Activated naive CD8-positive, alpha-beta T cell treated with anti-CD3 and anti-CD28 coated beads, Interleukin-2, amount 10 ng/mL, durations not matched to agents 7 days and 5 days (primary cell): ENCODE data around the gene INPPL1. TPM values are rescaled to one million over a fixed set of nuclear protein-coding genes. Genes with fewer than 3 reads are reported as not detected.
"Not testable (repeated sequence)": the region's sequence is repeated elsewhere in the genome, so short reads cannot be mapped to it uniquely, and the experiment has no call there.

Experiments used
- ATAC-seq: fragments of 150-1000 bp; cut with Tn5 transposase; one replicate; pipeline ENCODE4 v1.10.0; 2021; ENCODE audit warnings: low read depth, moderate library complexity
- POLR2A ChIA-PET: fragments of 350-600 bp; sonication (Branson Sonifier 250); formaldehyde crosslinking; loops from one replicate; lab custom pipeline; 2021; ENCODE audit warnings: antibody characterized with exemption; lab: Charles Lee
- DNase-seq: peaks from one replicate; pipeline ENCODE4 v3.0.0; 2021
- H3K27ac Mint-ChIP-seq: one replicate; pipeline ENCODE4 v1.8.0; 2022; ENCODE audit warnings: mild to moderate bottlenecking, mixed read lengths
- H3K27me3 Mint-ChIP-seq: one replicate; pipeline ENCODE4 v1.8.0; 2022; ENCODE audit warnings: mild to moderate bottlenecking, moderate library complexity, mixed read lengths
- H3K36me3 Mint-ChIP-seq: one replicate; pipeline ENCODE4 v1.8.0; 2021; ENCODE audit warnings: mild to moderate bottlenecking, mixed read lengths
- H3K4me1 Mint-ChIP-seq: one replicate; pipeline ENCODE4 v1.8.0; 2021; ENCODE audit warnings: mixed read lengths
- H3K4me3 Mint-ChIP-seq: one replicate; pipeline ENCODE4 v1.8.0; 2022; ENCODE audit warnings: mild to moderate bottlenecking, moderate library complexity, mixed read lengths
- H3K9me3 Mint-ChIP-seq: one replicate; pipeline ENCODE4 v1.8.0; 2021; ENCODE audit warnings: mixed read lengths
- total RNA-seq, 2 experiments: library from RNA; stranded (reverse); gene quantifications; one replicate each; pipeline ENCODE4 v1.2.3, GENCODE V29; 2021

Gene INPPL1
- total RNA-seq, 2 experiments from 2014 or later: 166 to 171 TPM

DNA sequence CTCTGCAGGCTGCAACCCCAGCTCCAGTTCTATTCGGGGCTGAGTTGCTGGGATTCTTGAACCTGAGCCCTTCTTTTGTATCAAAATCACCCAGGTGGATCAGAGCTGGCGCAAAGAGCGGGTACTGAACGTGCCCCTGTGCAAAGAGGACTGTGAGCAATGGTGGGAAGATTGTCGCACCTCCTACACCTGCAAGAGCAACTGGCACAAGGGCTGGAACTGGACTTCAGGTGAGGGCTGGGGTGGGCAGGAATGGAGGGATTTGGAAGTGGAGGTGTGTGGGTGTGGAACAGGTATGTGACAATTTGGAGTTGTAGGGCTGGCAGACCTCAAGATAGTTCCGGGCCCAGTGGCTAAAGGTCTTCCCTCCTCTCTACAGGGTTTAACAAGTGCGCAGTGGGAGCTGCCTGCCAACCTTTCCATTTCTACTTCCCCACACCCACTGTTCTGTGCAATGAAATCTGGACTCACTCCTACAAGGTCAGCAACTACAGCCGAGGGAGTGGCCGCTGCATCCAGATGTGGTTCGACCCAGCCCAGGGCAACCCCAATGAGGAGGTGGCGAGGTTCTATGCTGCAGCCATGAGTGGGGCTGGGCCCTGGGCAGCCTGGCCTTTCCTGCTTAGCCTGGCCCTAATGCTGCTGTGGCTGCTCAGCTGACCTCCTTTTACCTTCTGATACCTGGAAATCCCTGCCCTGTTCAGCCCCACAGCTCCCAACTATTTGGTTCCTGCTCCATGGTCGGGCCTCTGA is 28.9 kb upstream of the INPPL1 start:
- H3K4me3 Mint-ChIP-seq: no peak overlapping the region
- DNase-seq (no peak), ATAC-seq (no peak)
- H3K27me3 Mint-ChIP-seq: peaks cover 2% of the 10 kb centered on the region
- H3K4me1 Mint-ChIP-seq: no peaks in the 10 kb centered on the region
- H3K9me3 Mint-ChIP-seq: no peaks in the 10 kb centered on the region
- POLR2A ChIA-PET: no interaction called here
- H3K36me3 Mint-ChIP-seq: no peaks in the 10 kb centered on the region
- no peak overlapping the region for H3K27ac Mint-ChIP-seq

GRCh38 chr11:72201445-72201844 is 23.1 kb upstream of the INPPL1 start:
- H3K27ac Mint-ChIP-seq, H3K9me3 Mint-ChIP-seq, ATAC-seq, H3K36me3 Mint-ChIP-seq, DNase-seq, H3K4me3 Mint-ChIP-seq, H3K27me3 Mint-ChIP-seq, POLR2A ChIA-PET, H3K4me1 Mint-ChIP-seq: not testable (repeated sequence)

DNA sequence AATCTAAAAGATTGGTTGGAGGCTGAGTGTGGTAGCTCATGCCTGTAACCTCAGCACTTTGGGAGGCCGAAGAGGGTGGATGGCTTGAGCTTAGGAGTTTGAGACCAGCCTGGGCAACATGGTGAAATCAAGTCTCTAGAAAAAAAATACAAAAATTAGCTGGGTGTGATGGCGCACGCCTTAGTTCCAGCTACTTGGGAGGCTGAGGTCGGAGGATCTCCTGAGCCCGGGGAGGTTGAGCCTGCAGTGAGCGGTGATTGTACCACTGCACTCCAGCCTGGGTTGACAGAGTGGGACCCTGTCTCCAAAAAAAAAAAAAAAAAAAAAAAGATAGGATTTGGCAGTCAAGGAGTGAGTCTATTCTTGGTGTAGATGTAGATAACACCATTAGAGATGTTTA is 22.0 kb upstream of the INPPL1 start:
- Mint-ChIP-seq H3K4me3 (no peak overlapping the region), H3K36me3 (no peaks in the 10 kb centered on the region), H3K4me1 (peaks cover 4% of the 10 kb centered on the region), H3K27ac (no peak overlapping the region), H3K9me3 (no peaks in the 10 kb centered on the region), H3K27me3 (peaks cover 8% of the 10 kb centered on the region)
- DNase-seq (no peak), ATAC-seq (no peak)
- POLR2A ChIA-PET: no interaction called here

- H3K4me3 Mint-ChIP-seq: no peak overlapping the region
- POLR2A ChIA-PET: no interaction called here
- ATAC-seq: no peak
- peaks cover 4% of the 10 kb centered on the region for H3K4me1 Mint-ChIP-seq
- DNase-seq: no peak
- no peak overlapping the region for H3K27ac Mint-ChIP-seq
- H3K27me3 Mint-ChIP-seq: peaks cover 8% of the 10 kb centered on the region
- no peaks in the 10 kb centered on the region for H3K36me3 Mint-ChIP-seq
- no peaks in the 10 kb centered on the region for H3K9me3 Mint-ChIP-seq
These were observed 21.4 kb upstream of the INPPL1 start for GRCh38 chr11:72203163-72203562.

GRCh38 chr11:72204886-72205285 is 19.7 kb upstream of the INPPL1 start:
- Mint-ChIP-seq H3K36me3 (peaks cover 2% of the 10 kb centered on the region), H3K27me3 (peaks cover 16% of the 10 kb centered on the region), H3K9me3 (peaks cover 7% of the 10 kb centered on the region), H3K27ac (no peak overlapping the region), H3K4me1 (peaks cover 4% of the 10 kb centered on the region), H3K4me3 (no peak overlapping the region)
- DNase-seq: no peak
- ATAC-seq: no peak
- POLR2A ChIA-PET: no interaction called here

DNA sequence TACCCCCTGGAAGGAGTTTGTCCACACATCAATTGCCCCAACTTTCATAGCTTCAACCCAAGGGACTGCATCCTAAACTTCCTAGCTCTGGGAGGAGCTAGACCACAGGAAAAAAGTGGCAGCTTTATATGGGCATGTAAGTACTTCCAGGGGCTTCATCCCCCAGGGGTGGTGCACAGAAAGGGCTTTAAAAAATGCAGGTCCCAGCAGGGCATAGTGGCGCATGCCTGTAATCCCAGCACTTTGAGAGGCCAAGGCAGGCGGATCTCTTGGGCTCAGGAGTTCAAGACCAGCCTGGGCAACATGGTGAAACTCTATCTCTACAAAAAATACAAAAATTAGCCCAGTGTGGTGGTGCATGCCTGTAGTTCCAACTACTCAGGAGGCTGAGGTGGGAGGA is 17.8 kb upstream of the INPPL1 start:
- POLR2A ChIA-PET: interaction anchor here (0.7 kb wide), 1 partner anchor 239 kb away, joined by 5 read pairs; no protein-coding TSS in a partner anchor
- not testable (repeated sequence) for H3K27ac Mint-ChIP-seq, ATAC-seq, H3K9me3 Mint-ChIP-seq, H3K4me1 Mint-ChIP-seq, DNase-seq, H3K4me3 Mint-ChIP-seq, H3K36me3 Mint-ChIP-seq
- peaks cover 27% of the 10 kb centered on the region for H3K27me3 Mint-ChIP-seq

DNA sequence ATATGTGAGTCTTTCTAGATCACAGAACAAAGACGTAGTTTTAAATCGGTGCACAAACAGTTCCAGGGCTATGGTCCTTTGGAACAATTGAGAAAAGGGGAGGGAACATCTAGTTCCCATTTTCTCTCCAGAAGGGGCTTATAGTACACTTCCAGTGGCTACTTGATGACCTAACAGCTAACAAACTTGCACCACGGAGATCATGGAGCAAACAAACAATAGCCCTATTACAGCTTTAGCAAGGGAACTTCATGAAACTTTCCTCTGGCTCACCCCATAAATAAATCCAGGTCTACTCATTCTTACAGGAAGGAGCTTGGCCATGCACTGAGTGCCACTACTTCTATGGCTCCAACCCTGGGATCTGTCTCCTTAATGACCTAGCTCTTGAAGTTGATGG is 16.3 kb upstream of the INPPL1 start:
- no peak for ATAC-seq
- H3K4me1 Mint-ChIP-seq: no peaks in the 10 kb centered on the region
- DNase-seq: no peak
- peaks cover 26% of the 10 kb centered on the region for H3K27me3 Mint-ChIP-seq
- peaks cover 3% of the 10 kb centered on the region for H3K36me3 Mint-ChIP-seq
- no peak overlapping the region for H3K27ac Mint-ChIP-seq
- H3K9me3 Mint-ChIP-seq: peaks cover 8% of the 10 kb centered on the region
- POLR2A ChIA-PET: interaction anchor here (0.8 kb wide), 1 partner anchor 15 kb away, joined by 3 read pairs; no protein-coding TSS in a partner anchor
- H3K4me3 Mint-ChIP-seq: no peak overlapping the region

GRCh38 chr11:72209101-72209500 is 15.5 kb upstream of the INPPL1 start:
- Mint-ChIP-seq H3K27me3 (peaks cover 33% of the 10 kb centered on the region), H3K9me3 (peaks cover 8% of the 10 kb centered on the region), H3K27ac (no peak overlapping the region), H3K4me3 (no peak overlapping the region), H3K36me3 (peaks cover 3% of the 10 kb centered on the region), H3K4me1 (no peaks in the 10 kb centered on the region)
- ATAC-seq (no peak), DNase-seq (no peak)
- POLR2A ChIA-PET: no interaction called here

DNA sequence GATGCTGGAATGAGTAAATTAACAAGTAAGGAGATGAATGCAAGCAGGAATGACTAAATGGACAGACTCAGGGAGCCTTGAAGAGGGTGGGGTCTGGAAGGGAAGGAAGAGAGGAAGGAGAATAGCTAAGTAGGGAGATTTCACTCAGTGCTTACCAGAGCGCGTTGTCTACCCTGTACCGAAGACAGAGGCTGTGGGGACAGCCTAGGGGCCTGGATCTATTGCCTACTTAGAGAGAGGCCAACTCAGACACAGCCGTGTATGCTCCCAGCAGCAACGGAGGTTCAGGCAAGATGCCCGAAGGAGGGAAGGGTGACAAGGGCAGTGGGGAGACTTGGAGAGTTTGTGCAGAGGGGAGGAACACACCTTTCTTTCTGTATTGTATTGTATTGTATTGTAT is 7.9 kb upstream of the INPPL1 start, which contains the start of gene FOLR2:
FOLR2 (plus strand) TSS at position 157 of the 400 bp plus-strand sequence. CDS start 1,791 bp downstream, outside the sequence.
- Mint-ChIP-seq H3K4me1 (peaks cover 12% of the 10 kb centered on the region), H3K27ac (no peak within 1 kb of the TSS), H3K27me3 (peaks cover 55% of the 10 kb centered on the region), H3K4me3 (no peak within 1 kb of the TSS), H3K36me3 (no peaks in the 10 kb centered on the region), H3K9me3 (peaks cover 3% of the 10 kb centered on the region)
- no peak for ATAC-seq
- POLR2A ChIA-PET: interaction anchor here (0.8 kb wide), 1 partner anchor 8 kb away, joined by 3 read pairs; no protein-coding TSS in a partner anchor
- no peak for DNase-seq

GRCh38 chr11:72217841-72218240 is 6.7 kb upstream of the INPPL1 start:
- Mint-ChIP-seq H3K27ac (peak overlapping the region; percentile 64), H3K9me3 (peaks cover 3% of the 10 kb centered on the region), H3K36me3 (no peaks in the 10 kb centered on the region), H3K4me1 (peaks cover 19% of the 10 kb centered on the region), H3K4me3 (peak overlapping the region; percentile 48), H3K27me3 (peaks cover 48% of the 10 kb centered on the region)
- ATAC-seq: no peak
- no peak for DNase-seq
- POLR2A ChIA-PET: interaction anchor here (1.1 kb wide), 1 partner anchor 21 kb away, joined by 3 read pairs; no protein-coding TSS in a partner anchor

GRCh38 chr11:72218251-72218745 is 6.3 kb upstream of the INPPL1 start:
- Mint-ChIP-seq H3K36me3 (no peaks in the 10 kb centered on the region), H3K4me3 (peak overlapping the region; percentile 48), H3K4me1 (peaks cover 19% of the 10 kb centered on the region), H3K27me3 (peaks cover 46% of the 10 kb centered on the region), H3K9me3 (peaks cover 3% of the 10 kb centered on the region), H3K27ac (peak overlapping the region; percentile 64)
- DNase-seq: no peak
- no peak for ATAC-seq
- POLR2A ChIA-PET: no interaction called here

DNA sequence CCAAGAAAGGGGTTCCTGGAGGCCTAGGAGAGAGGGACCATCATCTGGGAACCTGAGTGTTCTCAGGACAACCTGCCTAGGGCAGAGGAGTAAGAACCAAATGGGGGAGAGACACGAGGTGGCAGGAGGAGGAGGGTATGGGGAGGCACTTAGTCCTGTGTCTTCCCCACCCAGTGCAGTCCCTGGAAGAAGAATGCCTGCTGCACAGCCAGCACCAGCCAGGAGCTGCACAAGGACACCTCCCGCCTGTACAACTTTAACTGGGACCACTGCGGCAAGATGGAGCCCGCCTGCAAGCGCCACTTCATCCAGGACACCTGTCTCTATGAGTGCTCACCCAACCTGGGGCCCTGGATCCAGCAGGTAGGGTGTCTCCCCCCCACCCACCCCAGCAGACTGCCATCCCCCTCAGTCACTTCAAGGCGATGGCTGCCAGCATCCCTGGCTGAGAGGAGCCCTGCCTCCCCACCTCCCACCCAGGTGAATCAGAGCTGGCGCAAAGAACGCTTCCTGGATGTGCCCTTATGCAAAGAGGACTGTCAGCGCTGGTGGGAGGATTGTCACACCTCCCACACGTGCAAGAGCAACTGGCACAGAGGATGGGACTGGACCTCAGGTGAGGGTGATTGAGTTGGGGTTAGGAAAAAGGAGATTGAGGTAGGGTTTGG is 3.7 kb upstream of the INPPL1 start:
- POLR2A ChIA-PET: no interaction called here
- Mint-ChIP-seq H3K36me3 (peaks cover 4% of the 10 kb centered on the region), H3K9me3 (no peaks in the 10 kb centered on the region), H3K27ac (peak overlapping the region; percentile 25), H3K4me3 (no peak overlapping the region), H3K4me1 (peaks cover 29% of the 10 kb centered on the region), H3K27me3 (peaks cover 25% of the 10 kb centered on the region)
- DNase-seq: no peak
- ATAC-seq: no peak

DNA sequence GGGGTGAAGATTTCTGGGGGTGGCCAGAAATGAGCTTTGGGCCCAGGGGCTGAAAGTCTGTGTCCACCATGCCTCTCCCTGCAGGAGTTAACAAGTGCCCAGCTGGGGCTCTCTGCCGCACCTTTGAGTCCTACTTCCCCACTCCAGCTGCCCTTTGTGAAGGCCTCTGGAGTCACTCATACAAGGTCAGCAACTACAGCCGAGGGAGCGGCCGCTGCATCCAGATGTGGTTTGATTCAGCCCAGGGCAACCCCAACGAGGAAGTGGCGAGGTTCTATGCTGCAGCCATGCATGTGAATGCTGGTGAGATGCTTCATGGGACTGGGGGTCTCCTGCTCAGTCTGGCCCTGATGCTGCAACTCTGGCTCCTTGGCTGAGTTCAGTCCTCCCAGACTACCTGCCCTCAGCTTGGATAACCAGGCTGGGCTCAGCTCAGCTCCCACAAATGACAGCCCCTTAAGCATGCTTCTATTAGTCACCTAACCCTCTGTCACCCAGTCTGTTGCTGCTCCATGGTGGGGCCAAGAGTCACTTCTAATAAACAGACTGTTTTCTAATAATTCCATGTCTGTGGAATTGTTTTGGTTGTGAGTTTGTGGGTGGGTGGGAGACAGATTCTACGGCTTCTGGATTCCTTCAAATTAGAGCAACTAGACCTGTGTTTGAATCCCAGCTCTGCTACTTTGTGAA is 3.0 kb upstream of the INPPL1 start:
- DNase-seq (peak; percentile 32), ATAC-seq (no peak)
- Mint-ChIP-seq H3K27ac (peak overlapping the region; percentile 25), H3K4me1 (peaks cover 29% of the 10 kb centered on the region), H3K27me3 (peaks cover 18% of the 10 kb centered on the region), H3K4me3 (no peak overlapping the region), H3K36me3 (peaks cover 4% of the 10 kb centered on the region), H3K9me3 (no peaks in the 10 kb centered on the region)
- POLR2A ChIA-PET: interaction anchor here (2.0 kb wide), 1 partner anchor 109 kb away, joined by 16 read pairs; the partner anchor contains the start of gene ANAPC15
